GM12874 (cell line): Measurements from ENCODE around the gene C21orf91.

Source experiments
- TF ChIP-seq, protein P1 (sequence below): IDR thresholded peaks from 2 replicates; pipeline ENCODE4 v1.5.1; 2011; ENCODE audit warnings: low read depth, mild to moderate bottlenecking, control low read depth, low read length, moderate library complexity; ENCODE audit not compliant: insufficient read depth

C21orf91 gene

DNA sequence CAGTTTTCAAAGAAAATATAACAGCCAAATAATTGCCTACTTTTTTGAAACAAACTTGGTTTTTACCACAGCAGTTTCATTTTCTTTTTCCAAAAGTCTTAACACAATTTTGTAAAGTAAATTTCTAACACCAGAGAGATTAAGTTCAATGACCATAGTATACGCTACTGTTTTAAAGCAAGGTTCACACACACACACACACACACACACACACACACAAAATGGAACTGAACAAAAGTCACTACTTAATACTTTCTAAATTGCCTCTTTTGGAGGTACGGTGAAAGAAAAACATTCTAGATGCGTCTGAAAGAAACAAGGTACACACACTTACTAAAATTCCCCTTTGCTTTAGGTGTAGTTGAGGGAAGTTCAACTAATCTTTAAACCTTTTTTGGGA lies 30.1 kb downstream of the C21orf91 start:
- TF ChIP-seq, protein P1, sequence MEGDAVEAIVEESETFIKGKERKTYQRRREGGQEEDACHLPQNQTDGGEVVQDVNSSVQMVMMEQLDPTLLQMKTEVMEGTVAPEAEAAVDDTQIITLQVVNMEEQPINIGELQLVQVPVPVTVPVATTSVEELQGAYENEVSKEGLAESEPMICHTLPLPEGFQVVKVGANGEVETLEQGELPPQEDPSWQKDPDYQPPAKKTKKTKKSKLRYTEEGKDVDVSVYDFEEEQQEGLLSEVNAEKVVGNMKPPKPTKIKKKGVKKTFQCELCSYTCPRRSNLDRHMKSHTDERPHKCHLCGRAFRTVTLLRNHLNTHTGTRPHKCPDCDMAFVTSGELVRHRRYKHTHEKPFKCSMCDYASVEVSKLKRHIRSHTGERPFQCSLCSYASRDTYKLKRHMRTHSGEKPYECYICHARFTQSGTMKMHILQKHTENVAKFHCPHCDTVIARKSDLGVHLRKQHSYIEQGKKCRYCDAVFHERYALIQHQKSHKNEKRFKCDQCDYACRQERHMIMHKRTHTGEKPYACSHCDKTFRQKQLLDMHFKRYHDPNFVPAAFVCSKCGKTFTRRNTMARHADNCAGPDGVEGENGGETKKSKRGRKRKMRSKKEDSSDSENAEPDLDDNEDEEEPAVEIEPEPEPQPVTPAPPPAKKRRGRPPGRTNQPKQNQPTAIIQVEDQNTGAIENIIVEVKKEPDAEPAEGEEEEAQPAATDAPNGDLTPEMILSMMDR, result no peak

DNA sequence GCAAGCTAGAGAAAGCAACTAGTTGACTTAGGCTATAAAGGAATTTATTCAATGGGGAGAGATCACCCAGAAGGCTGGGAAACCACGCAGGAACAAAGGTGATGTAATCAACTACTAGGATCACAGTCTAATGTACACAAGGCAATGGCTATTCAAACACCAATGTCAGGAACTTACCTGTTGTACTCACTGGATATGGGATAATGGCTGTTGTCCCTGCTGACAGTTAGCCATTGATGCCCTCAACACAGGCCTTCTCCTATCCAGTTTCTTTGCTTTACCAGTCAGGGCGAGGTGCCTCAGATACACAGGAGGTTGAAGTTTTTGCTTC lies 32.3 kb downstream of the C21orf91 start:
- TF ChIP-seq, protein P1, result no peak

DNA sequence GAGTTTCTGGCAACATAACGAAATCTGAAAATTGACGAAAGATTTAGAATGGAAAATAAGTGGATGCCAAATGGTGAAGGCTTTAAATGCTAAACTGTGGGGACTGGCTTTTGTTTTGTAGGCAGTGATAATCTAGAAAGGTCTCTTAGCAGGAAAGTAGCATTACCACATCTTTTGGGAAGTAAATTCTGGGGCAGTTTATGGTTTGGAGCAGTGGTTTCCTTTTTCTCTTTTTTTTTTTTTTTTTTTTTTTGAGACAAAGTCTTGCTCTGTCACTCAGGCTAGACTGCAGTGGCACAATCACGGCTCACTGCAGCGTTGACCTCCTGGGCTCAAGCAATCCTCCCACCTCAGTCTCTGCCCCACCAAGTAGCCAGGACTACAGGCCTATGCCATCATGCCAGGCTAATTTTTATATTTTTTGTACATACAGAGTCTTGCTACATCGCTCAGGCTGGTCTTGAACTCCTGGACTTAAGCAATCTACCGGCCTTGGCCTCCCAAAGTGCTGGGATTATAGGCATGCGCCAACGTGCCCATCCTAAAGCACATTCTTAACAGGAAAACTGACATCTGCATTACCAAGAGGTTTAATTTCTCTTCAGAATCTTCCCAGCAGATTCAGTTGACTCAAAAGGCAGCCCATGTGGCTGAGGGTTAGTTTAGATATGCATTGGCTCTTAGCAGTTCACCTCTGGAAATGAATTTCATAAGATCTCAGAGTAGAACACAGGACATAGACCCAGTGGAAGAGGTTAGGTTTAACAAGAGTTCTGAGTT lies 32.9 kb downstream of the C21orf91 start:
- TF ChIP-seq, protein P1, result no peak

DNA sequence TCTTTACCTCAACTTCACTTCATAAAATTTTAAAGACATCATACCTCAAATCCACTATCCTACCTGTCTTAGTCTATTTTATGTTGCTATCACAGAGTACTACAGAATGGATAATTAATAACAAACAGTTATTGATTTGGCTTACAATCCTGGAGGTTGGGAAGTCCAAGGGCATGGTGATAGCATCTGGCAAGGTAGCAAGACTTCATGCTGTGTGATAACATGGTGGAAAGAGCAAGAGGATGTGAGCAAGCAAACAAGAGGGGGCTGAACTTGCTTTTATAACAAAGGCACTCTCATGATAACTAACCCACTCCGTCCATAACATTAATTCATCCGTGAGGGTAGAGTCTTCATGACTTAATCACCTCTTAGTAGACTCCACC lies 33.8 kb downstream of the C21orf91 start:
- TF ChIP-seq, protein P1, result no peak

DNA sequence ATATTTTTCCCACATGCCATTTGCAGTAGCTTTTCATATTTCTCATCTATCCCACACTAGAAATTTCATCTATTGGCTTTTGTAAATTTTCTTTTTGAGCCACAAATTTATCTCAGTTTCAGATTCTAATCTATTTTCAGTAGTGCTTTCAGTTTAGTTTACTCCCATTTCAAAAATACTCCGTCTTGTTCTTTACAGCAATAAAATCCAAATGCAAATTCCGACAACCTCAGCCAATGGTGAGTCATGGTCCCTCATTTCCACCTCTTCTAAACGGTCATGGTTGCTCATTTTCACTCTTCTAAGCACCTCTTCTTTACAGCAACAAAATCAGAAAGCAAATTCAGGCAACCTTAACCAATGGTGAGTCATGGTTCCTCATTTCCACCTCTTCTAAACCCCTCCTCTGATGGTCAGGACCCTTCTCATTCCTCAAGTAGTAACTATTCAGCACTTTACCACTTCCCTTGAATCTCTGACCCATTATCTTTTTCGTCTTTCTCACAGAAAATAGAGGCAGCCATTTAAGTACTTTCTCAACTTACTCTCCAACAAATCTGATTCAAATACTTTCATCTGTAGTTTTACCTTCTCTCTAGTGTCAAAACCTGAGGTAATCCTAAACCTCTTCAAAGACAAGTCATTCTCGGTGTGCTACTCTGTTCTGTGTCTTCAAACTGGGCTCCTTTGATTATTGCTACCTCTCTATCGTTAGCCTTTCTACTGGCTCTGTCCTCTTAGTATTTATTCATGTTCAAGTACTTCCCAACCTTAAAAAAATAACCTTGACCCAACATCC lies 34.4 kb downstream of the C21orf91 start:
- TF ChIP-seq, protein P1, result no peak

DNA sequence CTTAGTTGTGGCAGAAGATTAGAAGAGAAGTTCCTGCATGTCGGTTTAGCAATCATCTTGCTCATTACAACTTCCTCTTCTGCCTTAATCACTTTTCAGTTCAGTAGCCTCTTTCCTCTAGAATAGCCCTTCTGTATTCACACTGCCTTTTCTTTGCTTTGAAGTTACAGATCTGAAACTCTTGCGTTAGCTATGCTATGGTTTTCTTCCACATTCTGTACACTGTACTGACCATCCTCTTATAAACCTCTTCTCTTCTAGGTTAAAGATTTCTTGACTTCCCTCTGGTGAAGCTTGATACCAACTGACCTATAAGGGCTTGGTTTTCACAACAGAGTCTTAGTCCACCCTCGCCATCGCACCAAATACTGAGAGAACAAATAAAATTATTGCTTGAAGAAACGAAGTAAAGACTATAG lies 35.0 kb downstream of the C21orf91 start:
- TF ChIP-seq, protein P1, result no peak

DNA sequence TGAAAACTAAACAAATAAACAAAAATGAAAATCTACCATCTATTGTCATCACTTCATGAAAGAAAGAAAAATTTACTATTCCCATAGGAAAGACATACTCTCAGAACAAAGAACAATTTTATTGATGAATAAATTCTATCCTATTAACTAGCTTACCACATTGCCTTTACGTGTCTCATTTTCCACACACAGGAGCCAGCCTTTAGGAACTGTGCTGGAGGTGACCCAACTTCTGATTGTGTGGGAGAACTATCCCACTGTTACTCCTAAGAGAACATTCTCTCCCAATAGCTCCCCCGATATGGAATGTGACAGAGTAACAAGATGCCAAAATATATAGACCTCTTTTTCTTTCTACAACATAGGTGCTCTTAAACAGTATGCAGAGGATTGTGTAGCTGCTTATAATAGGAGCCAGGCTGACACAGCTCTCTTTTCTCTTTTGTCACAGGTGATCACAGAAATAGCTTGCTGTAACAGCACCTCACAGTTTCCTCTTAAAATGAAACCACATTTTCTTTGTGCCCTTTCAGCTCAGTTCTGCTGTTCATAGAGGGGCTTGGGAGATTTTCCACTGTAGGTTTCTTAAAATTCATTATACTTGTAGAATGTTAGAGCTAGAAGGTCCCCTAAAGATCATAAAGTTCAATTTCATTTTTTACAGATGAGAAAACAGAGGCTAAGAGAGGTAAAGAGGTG lies 35.5 kb downstream of the C21orf91 start:
- TF ChIP-seq, protein P1, result no peak
